NCI-H2227 (cell line): ENCODE data around the gene EXOC4.

Experiments used
- DNase-seq: peaks from one replicate; lab custom pipeline; 2025; ENCODE audit not compliant: unreplicated experiment; lab: John Stamatoyannopoulos, UW

EXOC4 gene

GRCh38 chr7:133853706-133854276 is 600.9 kb downstream of the EXOC4 start:
- peak; percentile 46 for DNase-seq

GRCh38 chr7:133854739-133855138 is 601.9 kb downstream of the EXOC4 start:
- DNase-seq = peak; percentile 50

- DNase-seq = no peak
Measured at GRCh38 chr7:133857376-133858119, 604.7 kb downstream of the EXOC4 start.

GRCh38 chr7:133858311-133858710 is 605.4 kb downstream of the EXOC4 start:
- no peak for DNase-seq

GRCh38 chr7:133859231-133859630 is 606.4 kb downstream of the EXOC4 start:
- peak; percentile 95 for DNase-seq

DNA sequence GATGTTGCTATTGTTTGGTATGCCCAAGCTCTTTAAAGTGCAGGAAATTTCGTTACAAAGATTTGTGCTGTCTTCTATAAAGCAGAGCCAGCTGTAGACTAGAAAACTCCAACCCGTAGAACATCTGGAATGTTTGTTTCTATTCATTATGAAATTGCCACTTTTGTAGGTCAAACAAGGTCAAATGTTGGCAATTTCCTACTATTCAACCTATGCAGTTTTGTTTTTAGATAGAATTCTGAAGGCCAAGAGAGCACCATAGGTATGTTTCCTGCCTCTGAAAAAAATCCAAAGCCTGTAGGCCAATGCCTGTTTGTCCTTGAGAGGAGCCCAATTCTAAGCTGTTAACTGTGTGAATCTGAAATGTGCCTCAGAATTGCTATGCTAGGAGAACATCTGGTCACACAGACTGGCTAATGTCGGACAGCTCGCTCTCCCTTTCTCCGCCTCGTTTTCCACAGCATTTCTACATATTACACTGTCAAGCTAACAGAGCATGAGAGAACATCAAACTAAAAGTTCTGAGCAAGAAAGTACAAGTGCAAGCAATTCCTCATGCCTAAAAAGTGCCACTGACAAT is 607.1 kb downstream of the EXOC4 start:
- peak; percentile 35 for DNase-seq

DNA sequence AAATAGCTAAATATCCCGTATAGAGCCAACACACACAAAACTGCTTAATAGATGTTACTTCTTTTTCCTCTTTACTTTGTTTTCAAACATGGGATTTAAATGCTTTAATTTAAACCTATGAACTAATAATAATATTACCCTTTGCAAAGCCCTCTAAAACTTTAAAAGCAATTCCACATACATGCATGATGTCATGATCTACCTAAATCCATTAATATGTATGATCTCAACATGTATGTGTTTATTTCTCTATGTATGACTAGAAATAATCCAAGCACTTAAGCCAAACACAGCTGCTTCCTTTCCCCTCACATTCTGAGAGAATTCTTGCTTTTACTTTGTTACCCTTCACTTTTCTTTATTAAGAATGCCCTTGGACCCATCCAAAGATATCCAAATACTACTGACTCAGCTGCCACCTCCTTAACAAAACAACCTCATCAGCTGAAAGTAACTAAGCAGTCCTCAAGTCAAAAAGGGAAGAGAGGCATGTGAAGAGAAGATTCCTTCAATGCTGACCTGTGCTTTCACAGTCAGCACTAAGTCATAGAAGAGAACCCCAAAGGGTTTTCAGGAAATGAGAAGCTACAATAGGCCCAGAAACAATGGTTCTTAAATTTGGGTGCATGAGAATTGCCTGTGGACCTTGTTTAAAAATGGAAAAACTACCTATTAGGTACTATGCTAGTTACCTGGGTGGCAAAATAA is 607.9 kb downstream of the EXOC4 start:
- DNase-seq = no peak

DNA sequence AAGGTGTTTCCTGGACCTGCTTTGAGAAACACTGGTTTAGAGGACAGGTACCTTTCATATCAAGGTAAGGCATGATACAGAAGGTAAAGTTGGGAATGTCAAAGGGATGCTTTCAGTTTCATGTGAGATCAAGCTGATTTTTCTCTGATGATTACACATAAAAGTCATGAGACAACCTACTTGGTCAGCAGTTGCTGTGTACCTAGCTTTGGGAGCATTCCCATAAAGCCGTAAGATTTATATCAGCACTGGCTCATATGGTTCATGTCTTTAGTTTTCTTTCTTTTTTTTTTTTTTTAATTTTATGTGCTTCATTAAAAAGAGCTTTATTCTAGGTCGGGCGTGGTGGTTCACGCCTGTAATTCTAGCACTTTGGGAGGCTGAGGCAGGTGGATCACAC is 609.0 kb downstream of the EXOC4 start:
- DNase-seq = no peak

GRCh38 chr7:133863362-133864061 is 610.6 kb downstream of the EXOC4 start:
- DNase-seq = no peak

GRCh38 chr7:133869556-133869955 is 616.7 kb downstream of the EXOC4 start:
- no peak for DNase-seq

DNA sequence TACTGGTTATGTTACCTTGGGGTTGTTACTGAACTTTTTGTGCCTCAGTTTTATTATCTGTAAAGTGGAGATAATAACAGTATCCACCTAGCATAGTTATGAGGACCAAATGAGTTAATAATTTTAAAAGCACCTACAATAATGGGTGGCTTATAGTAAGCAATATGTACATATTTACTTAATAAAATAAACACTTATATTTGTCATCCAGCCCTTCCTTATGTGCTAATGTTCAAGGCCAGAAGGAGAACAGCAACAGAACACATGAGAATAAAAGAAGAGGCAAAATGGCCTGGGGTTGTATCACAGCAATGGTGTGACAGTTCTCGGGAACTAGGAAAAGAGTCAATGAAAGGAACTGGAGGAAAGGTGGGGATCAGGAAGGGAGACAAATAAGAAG is 618.9 kb downstream of the EXOC4 start:
- DNase-seq = no peak

DNA sequence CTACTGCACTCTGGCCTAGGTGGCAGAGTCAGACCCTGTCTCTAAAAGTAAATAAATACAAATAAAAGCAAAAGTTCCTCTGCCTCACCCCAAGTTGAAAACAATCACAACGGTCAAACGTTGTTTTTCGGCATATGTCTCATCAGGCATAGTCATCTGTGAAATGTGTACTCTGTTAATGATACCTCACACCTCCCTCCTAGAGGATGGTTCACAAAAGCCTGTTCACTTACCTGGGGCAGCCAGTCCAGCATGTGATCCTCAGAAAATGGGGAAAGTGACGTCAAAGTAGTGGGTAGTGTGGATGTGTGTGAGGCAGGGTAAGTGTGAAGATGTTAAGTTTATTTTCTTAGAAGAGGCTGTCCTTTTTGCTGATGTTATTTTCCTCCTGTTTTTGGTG is 620.3 kb downstream of the EXOC4 start:
- DNase-seq = no peak

DNA sequence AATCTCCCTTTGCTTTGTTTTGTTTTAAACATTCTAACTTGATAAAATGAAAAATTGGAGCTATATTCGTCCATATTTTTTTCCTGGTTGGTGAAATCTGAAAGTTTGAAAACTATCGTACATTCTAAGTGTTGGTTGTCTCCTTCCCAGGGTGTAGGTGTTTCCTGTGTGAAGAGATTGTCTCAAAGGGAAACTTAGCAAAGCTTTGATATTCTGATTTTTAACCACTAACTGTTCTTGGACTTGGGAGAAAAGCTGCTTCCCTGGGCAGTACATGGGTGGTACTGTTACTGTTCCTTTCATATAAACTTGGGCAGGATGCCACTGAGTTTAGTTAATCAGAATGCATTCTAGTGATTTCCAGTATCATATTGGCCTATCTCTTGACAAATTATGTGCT is 620.8 kb downstream of the EXOC4 start:
- no peak for DNase-seq

DNA sequence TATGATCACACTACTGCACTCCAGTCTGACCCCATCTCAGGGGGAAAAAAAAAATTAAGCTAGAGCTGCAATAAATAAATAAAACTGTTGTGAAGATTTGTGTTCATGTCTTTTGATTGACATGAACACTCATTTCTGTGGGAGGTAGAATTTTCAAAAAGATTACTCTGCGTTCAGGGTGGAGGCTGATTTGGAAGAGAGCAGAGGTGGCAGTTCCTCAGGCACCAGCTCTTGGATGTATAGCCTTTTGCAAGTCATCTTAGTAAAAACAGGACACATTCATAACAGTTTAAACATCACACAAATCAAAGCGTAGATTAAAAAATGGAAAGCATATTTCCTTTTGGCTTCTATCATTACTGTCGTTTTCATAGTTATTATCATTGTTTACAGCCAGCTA is 630.7 kb downstream of the EXOC4 start:
- no peak for DNase-seq

- no peak for DNase-seq
Measured at GRCh38 chr7:133885213-133885612, 632.3 kb downstream of the EXOC4 start.

- no peak for DNase-seq
Measured at GRCh38 chr7:133886086-133886485, 633.2 kb downstream of the EXOC4 start.

DNA sequence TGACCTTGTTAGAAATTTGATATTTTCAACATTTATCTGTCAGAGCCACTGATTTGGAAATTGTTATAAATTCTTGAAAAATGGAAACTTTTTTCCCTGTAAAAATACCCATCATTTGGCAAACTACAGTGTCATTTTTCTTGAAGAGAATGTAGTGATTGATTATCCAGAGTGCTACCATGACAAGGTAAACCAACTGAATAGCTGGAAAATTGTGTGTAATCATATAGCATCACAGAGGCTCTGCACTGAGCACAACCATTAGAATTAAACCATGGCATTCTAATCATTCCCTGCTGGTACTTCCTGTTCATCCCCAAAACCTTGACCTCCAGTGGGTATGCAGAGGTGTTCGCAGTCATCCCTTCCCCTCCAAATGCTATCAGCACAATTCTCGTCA is 633.9 kb downstream of the EXOC4 start:
- peak; percentile 66 for DNase-seq

DNA sequence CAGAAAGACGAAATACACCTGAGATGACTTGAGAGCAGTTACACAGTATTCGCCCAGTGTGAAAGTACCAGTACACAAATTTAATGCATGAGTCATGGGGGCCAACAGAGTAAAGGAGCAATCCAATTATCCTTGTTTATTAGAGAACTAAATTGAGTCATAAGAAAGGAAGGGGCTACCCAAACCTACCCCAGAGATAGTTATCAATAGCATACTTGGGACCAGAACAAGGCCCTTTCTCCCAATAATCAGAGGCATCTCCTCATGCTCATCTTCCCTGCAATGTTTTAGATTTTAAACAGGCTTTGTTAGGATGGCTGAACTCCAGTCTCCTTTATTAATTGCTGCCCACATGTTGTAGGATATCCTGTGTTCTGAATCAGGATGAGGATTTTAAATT is 634.6 kb downstream of the EXOC4 start:
- DNase-seq = no peak

DNA sequence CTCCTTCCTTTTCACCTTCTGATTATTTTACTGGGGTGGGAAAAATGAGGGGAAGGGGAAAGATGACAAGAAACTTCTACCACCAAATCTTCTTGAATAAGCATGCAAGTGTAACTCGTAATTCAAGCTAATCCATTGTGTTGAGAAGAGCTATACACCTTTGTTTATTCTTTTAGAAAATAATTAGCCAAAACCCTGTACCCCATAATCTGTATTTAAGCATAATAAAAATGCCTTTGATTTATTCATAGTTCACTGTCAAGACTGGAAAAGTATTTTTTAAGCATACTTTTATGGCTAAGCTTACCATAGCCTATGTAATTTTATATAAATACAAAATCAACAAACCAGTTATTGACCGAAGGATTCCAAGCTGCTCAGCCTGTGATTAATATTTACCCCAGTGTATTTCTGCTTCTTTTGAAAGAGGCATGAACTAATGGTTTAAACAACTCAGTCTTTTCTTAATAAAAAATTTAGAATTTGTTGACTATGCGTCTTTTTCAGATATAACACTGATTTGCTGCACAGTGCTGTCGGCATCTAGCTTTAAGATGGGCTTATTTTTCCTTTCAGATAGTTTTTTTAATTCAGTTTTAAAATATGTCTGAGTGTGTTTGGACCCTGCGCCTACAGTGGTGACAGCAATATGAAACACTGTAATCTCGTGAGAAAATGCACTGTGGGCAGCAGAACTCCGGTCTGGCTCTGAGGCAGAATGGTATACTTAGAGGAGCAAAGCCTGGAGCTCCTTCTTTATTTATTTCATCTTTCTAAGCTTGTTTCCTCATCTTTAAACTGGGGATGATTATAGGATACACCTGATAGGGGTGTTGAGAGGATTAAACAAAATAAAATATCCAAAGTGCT is 635.4 kb downstream of the EXOC4 start:
- DNase-seq = peak; percentile 87

DNA sequence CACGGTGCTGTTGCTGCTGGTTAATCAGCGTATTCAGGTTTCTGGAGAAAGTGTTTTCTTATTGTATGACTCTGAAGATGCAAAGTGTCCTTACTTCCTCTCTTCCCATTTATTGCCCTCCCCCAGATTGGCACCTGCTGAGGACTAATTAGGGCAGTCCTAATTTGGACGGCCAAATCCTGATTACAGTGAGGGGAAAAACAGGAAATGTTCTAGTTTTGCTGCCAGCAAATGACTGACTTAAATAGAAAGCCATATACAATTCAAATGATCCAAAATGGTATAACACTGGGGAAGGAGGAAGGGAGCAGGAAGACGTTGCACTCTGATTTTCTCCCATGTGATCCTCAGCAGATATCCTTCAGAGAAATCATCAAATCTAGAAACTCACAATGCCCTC is 651.9 kb downstream of the EXOC4 start:
- no peak for DNase-seq
